CD8-positive, alpha-beta memory T cell (primary cell): Measurements from ENCODE around the gene CFAP77. TPM values are rescaled to one million over a fixed set of nuclear protein-coding genes. Genes with fewer than 3 reads are reported as not detected.
A peak's percentile ranks its signal among the peaks of the same experiment; 100 is the strongest.

Experiments used
- CTCF ChIA-PET: fragments of 350-600 bp; sonication (Branson Sonifier 250); formaldehyde crosslinking; loops from one replicate; lab custom pipeline; 2021; ENCODE audit warnings: antibody characterized with exemption; lab: Charles Lee
- POLR2A ChIA-PET: fragments of 350-600 bp; sonication (Branson Sonifier 250); formaldehyde crosslinking; loops from one replicate; lab custom pipeline; 2021; ENCODE audit warnings: antibody characterized with exemption; lab: Charles Lee
- DNase-seq, 5 donors: peaks; one replicate each; pipeline versions ENCODE4 v3.0.0 to v3.0.0-alpha.2; 2020 to 2022; ENCODE audit warnings: mixed read lengths in 1 of 5
- H3K27ac ChIP-seq: one replicate; pipeline ENCODE4 v1.7.0; 2013; ENCODE audit warnings: low read depth, mild to moderate bottlenecking, low read length, moderate library complexity
- H3K27me3 ChIP-seq: 2 replicates; pipeline ENCODE4 v1.7.0; 2013; ENCODE audit warnings: low read length, mild to moderate bottlenecking; ENCODE audit not compliant: insufficient read depth, poor library complexity, severe bottlenecking
- H3K36me3 ChIP-seq: 2 replicates; pipeline ENCODE4 v1.7.0; 2013; ENCODE audit warnings: mild to moderate bottlenecking, low read length, moderate library complexity; ENCODE audit not compliant: insufficient read depth
- H3K4me1 ChIP-seq: 2 replicates; pipeline ENCODE4 v1.7.0; 2013; ENCODE audit warnings: mild to moderate bottlenecking, low read length, moderate library complexity; ENCODE audit not compliant: insufficient read depth
- H3K4me3 ChIP-seq: 2 replicates; pipeline ENCODE4 v1.7.0; 2013; ENCODE audit warnings: mild to moderate bottlenecking, low read length
- H3K9me3 ChIP-seq: 2 replicates; pipeline ENCODE4 v1.7.0; 2013; ENCODE audit warnings: mild to moderate bottlenecking, low read length
- H3K27ac Mint-ChIP-seq, 8 donors: one replicate each; pipeline ENCODE4 v1.8.0; 2020 to 2021; ENCODE audit warnings: mixed read lengths in 8 of 8, mild to moderate bottlenecking in 6 of 8, inconsistent platforms in 3 of 8, moderate library complexity in 3 of 8
- H3K27me3 Mint-ChIP-seq, 2 donors: one replicate each; pipeline ENCODE4 v1.8.0; 2020 to 2021; ENCODE audit warnings: mixed read lengths in 2 of 2, mild to moderate bottlenecking in 1 of 2, moderate library complexity in 1 of 2
- H3K36me3 Mint-ChIP-seq, 3 donors: one replicate each; pipeline ENCODE4 v1.8.0; 2020 to 2021; ENCODE audit warnings: mixed read lengths in 3 of 3, inconsistent platforms in 1 of 3, mild to moderate bottlenecking in 1 of 3
- H3K4me1 Mint-ChIP-seq, 3 donors: one replicate each; pipeline ENCODE4 v1.8.0; 2020 to 2021; ENCODE audit warnings: mixed read lengths in 3 of 3, inconsistent platforms in 1 of 3, mild to moderate bottlenecking in 1 of 3
- H3K4me3 Mint-ChIP-seq, 7 donors: one replicate each; pipeline ENCODE4 v1.8.0; 2020 to 2021; ENCODE audit warnings: mixed read lengths in 7 of 7, mild to moderate bottlenecking in 6 of 7, moderate library complexity in 4 of 7, inconsistent platforms in 2 of 7
- H3K9me3 Mint-ChIP-seq, 5 donors: one replicate each; pipeline ENCODE4 v1.8.0; 2020 to 2022; ENCODE audit warnings: mixed read lengths in 5 of 5, mild to moderate bottlenecking in 3 of 5, moderate library complexity in 2 of 5, inconsistent platforms in 1 of 5
- polyA plus RNA-seq: library from polyadenylated mRNA; unstranded; fragments of 300-500 nt; fragmentation: Illumina TruSeq; gene quantifications from one replicate; pipeline ENCODE4 v1.2.3, GENCODE V29; 2021
- total RNA-seq, 2 experiments: library from RNA; stranded (reverse); gene quantifications; one replicate each; pipeline ENCODE4 v1.2.3, GENCODE V29; 2021

CFAP77 gene
- total and polyA plus RNA-seq, 3 experiments from 2014 or later, result not detected

DNA sequence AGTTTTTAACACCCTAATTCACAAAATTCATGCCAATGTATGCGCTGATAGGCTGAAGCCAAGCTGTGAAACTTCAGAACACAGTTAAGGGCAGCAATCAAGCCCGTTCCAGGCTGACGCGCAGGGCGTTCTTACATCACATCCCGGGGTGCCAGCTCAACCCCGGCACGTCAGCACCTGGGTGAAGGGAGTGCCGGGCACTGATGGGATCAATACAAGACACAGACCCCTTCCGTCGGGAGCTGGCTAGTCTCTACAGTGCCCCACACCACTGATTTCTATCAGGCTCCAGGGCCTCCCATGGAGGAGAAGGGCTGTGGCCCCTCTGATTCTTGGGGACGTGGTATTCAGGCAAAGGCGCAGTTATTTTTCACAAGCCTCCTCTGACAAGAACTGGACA lies 184.4 kb downstream of the CFAP77 start:
- Histone ChIP-seq H3K27me3 (peaks cover 3% of the 10 kb centered on the region), H3K27ac (no peak overlapping the region), H3K4me1 (no peaks in the 10 kb centered on the region), H3K4me3 (no peak overlapping the region), H3K36me3 (no peaks in the 10 kb centered on the region), H3K9me3 (no peaks in the 10 kb centered on the region)
- no peak overlapping the region for H3K27ac Mint-ChIP-seq
- ChIA-PET CTCF (no interaction called here), POLR2A (no interaction called here)
- H3K9me3 Mint-ChIP-seq, result no peaks in the 10 kb centered on the region
- H3K27me3 Mint-ChIP-seq, result peaks cover 23 to 47% of the 10 kb centered on the region in 2 donors
- peaks cover 27 to 56% (median 39%) of the 10 kb centered on the region in 3 donors for H3K36me3 Mint-ChIP-seq
- H3K4me1 Mint-ChIP-seq, result peaks cover 3 to 7% (median 5%) of the 10 kb centered on the region in 3 donors
- no peak for DNase-seq
- no peak overlapping the region for H3K4me3 Mint-ChIP-seq

- Mint-ChIP-seq H3K4me1 (peaks cover 3 to 5% (median 5%) of the 10 kb centered on the region in 3 donors), H3K36me3 (peaks cover 29 to 65% (median 46%) of the 10 kb centered on the region in 3 donors), H3K9me3 (no peaks in the 10 kb centered on the region), H3K27me3 (peaks cover 21 to 44% of the 10 kb centered on the region in 2 donors), H3K4me3 (no peak overlapping the region), H3K27ac (no peak overlapping the region)
- Histone ChIP-seq H3K4me3 (no peak overlapping the region), H3K36me3 (no peaks in the 10 kb centered on the region), H3K27me3 (peaks cover 3% of the 10 kb centered on the region), H3K9me3 (no peaks in the 10 kb centered on the region), H3K27ac (no peak overlapping the region), H3K4me1 (no peaks in the 10 kb centered on the region)
- POLR2A ChIA-PET, result no interaction called here
- CTCF ChIA-PET, result no interaction called here
- DNase-seq, result no peak
Measured at GRCh38 chr9:132595319-132595718, 185.3 kb downstream of the CFAP77 start.

- peaks cover under 1 to 4% (median 3%) of the 10 kb centered on the region in 3 donors for H3K4me1 Mint-ChIP-seq
- no peak overlapping the region for H3K4me3 Mint-ChIP-seq
- Histone ChIP-seq H3K36me3 (no peaks in the 10 kb centered on the region), H3K9me3 (no peaks in the 10 kb centered on the region), H3K4me1 (no peaks in the 10 kb centered on the region), H3K27me3 (no peaks in the 10 kb centered on the region), H3K27ac (no peak overlapping the region), H3K4me3 (no peak overlapping the region)
- no peak overlapping the region for H3K27ac Mint-ChIP-seq
- H3K36me3 Mint-ChIP-seq, result peaks cover 38 to 74% (median 47%) of the 10 kb centered on the region in 3 donors
- DNase-seq, result no peak
- CTCF ChIA-PET, result no interaction called here
- no peaks in the 10 kb centered on the region for H3K9me3 Mint-ChIP-seq
- POLR2A ChIA-PET, result no interaction called here
- peaks cover 19 to 39% of the 10 kb centered on the region in 2 donors for H3K27me3 Mint-ChIP-seq
Measured at GRCh38 chr9:132596200-132596599, 186.2 kb downstream of the CFAP77 start.

- Mint-ChIP-seq H3K36me3 (peaks cover 39 to 84% (median 51%) of the 10 kb centered on the region in 3 donors), H3K9me3 (no peaks in the 10 kb centered on the region), H3K4me3 (no peak overlapping the region), H3K4me1 (no peaks in the 10 kb centered on the region), H3K27ac (no peak overlapping the region), H3K27me3 (peaks cover 11 to 28% of the 10 kb centered on the region in 2 donors)
- no peak overlapping the region for H3K4me3 ChIP-seq
- no peaks in the 10 kb centered on the region for H3K4me1 ChIP-seq
- DNase-seq, result no peak
- POLR2A ChIA-PET, result no interaction called here
- CTCF ChIA-PET, result no interaction called here
- no peaks in the 10 kb centered on the region for H3K27me3 ChIP-seq
- H3K9me3 ChIP-seq, result no peaks in the 10 kb centered on the region
- H3K27ac ChIP-seq, result no peak overlapping the region
- H3K36me3 ChIP-seq, result no peaks in the 10 kb centered on the region
Measured at GRCh38 chr9:132597073-132597775, 187.2 kb downstream of the CFAP77 start.

- DNase-seq, result no peak
- H3K4me3 ChIP-seq, result no peak overlapping the region
- H3K9me3 Mint-ChIP-seq, result no peaks in the 10 kb centered on the region
- ChIA-PET POLR2A (no interaction called here), CTCF (no interaction called here)
- H3K27me3 Mint-ChIP-seq, result peaks cover 7 to 15% of the 10 kb centered on the region in 2 donors
- no peak overlapping the region for H3K27ac ChIP-seq
- no peaks in the 10 kb centered on the region for H3K9me3 ChIP-seq
- no peaks in the 10 kb centered on the region for H3K4me1 ChIP-seq
- H3K27ac Mint-ChIP-seq, result no peak overlapping the region
- H3K4me1 Mint-ChIP-seq, result no peaks in the 10 kb centered on the region
- no peak overlapping the region for H3K4me3 Mint-ChIP-seq
- peaks cover 40 to 93% (median 56%) of the 10 kb centered on the region in 3 donors for H3K36me3 Mint-ChIP-seq
- H3K27me3 ChIP-seq, result no peaks in the 10 kb centered on the region
- H3K36me3 ChIP-seq, result no peaks in the 10 kb centered on the region
Measured at GRCh38 chr9:132600326-132600984, 190.4 kb downstream of the CFAP77 start.

DNA sequence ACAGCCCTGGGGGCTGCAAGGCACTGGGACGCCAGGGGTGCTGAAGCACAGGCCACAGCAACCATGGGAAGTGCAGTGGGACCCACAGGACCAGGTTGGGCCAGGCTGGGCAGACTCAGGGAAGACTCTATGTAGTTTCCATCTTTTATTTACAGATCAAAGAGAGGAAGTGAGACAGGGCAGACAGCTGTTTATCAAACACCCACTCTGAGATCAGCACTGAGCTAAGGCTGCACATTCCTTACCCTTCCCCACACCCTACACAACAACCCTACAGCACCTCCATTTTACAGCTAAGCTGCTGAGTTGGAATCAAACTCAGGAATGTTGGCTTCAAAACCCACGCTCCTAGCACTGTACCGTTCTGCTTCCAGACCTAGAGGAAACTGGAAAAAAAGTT lies 192.2 kb downstream of the CFAP77 start:
- peaks cover 38 to 93% (median 43%) of the 10 kb centered on the region in 3 donors for H3K36me3 Mint-ChIP-seq
- no peak for DNase-seq
- no peak overlapping the region for H3K27ac Mint-ChIP-seq
- ChIA-PET CTCF (no interaction called here), POLR2A (no interaction called here)
- no peaks in the 10 kb centered on the region for H3K4me1 ChIP-seq
- no peak overlapping the region for H3K4me3 ChIP-seq
- H3K9me3 ChIP-seq, result no peaks in the 10 kb centered on the region
- peaks cover 4% of the 10 kb centered on the region in 2 donors for H3K27me3 Mint-ChIP-seq
- no peaks in the 10 kb centered on the region for H3K9me3 Mint-ChIP-seq
- peaks cover 4% of the 10 kb centered on the region for H3K36me3 ChIP-seq
- H3K4me3 Mint-ChIP-seq, result no peak overlapping the region
- no peak overlapping the region for H3K27ac ChIP-seq
- no peaks in the 10 kb centered on the region for H3K27me3 ChIP-seq
- H3K4me1 Mint-ChIP-seq, result no peaks in the 10 kb centered on the region

DNA sequence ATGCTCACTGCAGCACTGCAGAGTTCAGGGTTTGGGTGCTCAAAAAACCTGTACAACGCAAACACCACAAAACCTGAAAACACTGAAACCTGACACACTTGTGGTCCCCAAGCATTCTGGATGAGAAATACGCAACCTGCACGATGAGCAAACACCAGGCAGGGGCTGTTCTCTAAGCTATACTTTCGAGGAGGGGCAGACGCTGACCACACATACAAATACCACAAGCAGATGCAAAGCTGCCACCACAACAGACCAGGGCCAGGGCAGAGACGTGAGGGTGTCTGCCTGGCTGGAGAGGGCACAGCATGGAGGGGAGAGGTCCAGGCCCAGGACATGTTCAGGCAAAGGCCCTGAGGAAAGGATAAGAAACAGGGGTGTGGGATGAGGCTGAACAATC lies 195.4 kb downstream of the CFAP77 start:
- ChIA-PET CTCF (no interaction called here), POLR2A (no interaction called here)
- peak overlapping the region in 1 of 8 donors; percentile 91 for H3K27ac Mint-ChIP-seq
- H3K9me3 Mint-ChIP-seq, result no peaks in the 10 kb centered on the region
- Histone ChIP-seq H3K4me1 (no peaks in the 10 kb centered on the region), H3K27ac (no peak overlapping the region), H3K9me3 (no peaks in the 10 kb centered on the region), H3K27me3 (no peaks in the 10 kb centered on the region), H3K36me3 (peaks cover 19% of the 10 kb centered on the region), H3K4me3 (no peak overlapping the region)
- no peaks in the 10 kb centered on the region for H3K4me1 Mint-ChIP-seq
- no peak for DNase-seq
- peaks cover 0 to 2% of the 10 kb centered on the region in 2 donors for H3K27me3 Mint-ChIP-seq
- H3K4me3 Mint-ChIP-seq, result no peak overlapping the region
- H3K36me3 Mint-ChIP-seq, result peaks cover 37 to 96% (median 40%) of the 10 kb centered on the region in 3 donors

DNA sequence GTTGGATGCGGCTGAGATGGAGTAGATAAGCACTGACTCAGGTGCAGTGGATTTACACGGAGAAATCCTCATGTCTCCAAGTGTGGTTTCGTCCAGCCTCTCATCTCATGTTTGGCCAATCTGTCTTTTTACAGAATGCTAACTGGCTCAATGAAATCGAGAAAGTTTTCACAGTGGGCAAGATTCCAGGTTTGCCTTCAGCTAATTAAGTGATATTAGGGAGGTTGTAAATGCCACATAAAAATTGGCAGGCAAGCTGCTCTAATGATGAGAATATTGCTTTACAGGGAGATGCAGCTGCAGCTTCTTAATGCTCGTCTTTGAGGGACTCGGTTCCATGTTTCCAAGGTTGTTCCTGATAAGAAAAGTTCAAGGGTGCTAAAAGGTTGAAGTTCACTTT lies 196.1 kb downstream of the CFAP77 start:
- no peaks in the 10 kb centered on the region for H3K4me1 ChIP-seq
- peaks cover 40 to 96% (median 41%) of the 10 kb centered on the region in 3 donors for H3K36me3 Mint-ChIP-seq
- H3K4me3 ChIP-seq, result no peak overlapping the region
- ChIA-PET POLR2A (no interaction called here), CTCF (no interaction called here)
- H3K36me3 ChIP-seq, result peaks cover 25% of the 10 kb centered on the region
- no peak overlapping the region for H3K27ac ChIP-seq
- H3K4me1 Mint-ChIP-seq, result no peaks in the 10 kb centered on the region
- no peak overlapping the region for H3K4me3 Mint-ChIP-seq
- H3K27me3 ChIP-seq, result no peaks in the 10 kb centered on the region
- H3K27me3 Mint-ChIP-seq, result peaks cover 0 to 2% of the 10 kb centered on the region in 2 donors
- no peak for DNase-seq
- H3K9me3 Mint-ChIP-seq, result no peaks in the 10 kb centered on the region
- H3K27ac Mint-ChIP-seq, result no peak overlapping the region
- H3K9me3 ChIP-seq, result no peaks in the 10 kb centered on the region
